SU-DHL-6 (cell line): ENCODE results near the gene PPIF.

Experiments used
- EZH2phosphoT487 ChIP-seq: fragments of 200-600 bp; sonication (generic), shearing (Covaris generic); conservative IDR thresholded peaks from 2 replicates; pipeline ENCODE4 v1.6.1; 2018; ENCODE audit warnings: mild to moderate bottlenecking, antibody characterized with exemption, low read length, moderate library complexity, mixed read lengths
- TF ChIP-seq, protein P1 (sequence below): fragments of 200-600 bp; sonication (generic); IDR thresholded peaks from one replicate; pipeline ENCODE4 v1.5.1; 2017; ENCODE audit warnings: antibody characterized with exemption, mild to moderate bottlenecking, low read length, moderate library complexity; ENCODE audit not compliant: insufficient read depth, poor library complexity, severe bottlenecking

DNA sequence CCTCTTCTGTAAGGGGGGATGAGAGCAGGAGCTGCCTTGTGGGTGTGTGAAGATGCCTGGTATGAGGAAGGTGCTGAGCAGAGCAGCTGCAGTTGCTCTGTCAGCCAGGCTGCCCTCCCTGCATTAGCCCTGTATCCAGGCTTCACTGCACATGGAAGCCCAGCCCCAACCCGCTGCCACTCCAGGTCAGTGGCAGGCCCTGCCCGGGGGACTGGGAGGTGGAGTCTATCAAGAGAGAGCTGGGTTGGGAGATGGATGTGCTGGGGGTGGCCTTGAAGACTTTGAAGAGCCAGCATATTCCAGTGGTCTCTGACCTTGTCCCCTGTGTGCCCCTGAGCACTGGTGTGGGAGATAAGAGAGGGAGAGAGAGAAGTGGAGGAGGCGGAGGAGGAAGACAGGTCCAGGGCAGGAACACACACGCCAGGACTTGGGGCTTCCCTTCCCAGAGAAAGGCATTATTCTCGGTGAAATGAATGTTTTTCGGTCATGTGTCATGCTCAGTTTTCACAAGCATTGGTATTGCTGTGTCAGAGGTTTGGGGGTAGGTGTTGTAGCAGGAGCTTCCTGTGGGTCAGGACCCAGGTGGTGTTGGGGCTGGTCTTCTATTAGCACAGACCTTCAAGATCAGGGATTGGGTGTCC, 2.6 kb downstream of the PPIF start:
- TF ChIP-seq, protein P1, sequence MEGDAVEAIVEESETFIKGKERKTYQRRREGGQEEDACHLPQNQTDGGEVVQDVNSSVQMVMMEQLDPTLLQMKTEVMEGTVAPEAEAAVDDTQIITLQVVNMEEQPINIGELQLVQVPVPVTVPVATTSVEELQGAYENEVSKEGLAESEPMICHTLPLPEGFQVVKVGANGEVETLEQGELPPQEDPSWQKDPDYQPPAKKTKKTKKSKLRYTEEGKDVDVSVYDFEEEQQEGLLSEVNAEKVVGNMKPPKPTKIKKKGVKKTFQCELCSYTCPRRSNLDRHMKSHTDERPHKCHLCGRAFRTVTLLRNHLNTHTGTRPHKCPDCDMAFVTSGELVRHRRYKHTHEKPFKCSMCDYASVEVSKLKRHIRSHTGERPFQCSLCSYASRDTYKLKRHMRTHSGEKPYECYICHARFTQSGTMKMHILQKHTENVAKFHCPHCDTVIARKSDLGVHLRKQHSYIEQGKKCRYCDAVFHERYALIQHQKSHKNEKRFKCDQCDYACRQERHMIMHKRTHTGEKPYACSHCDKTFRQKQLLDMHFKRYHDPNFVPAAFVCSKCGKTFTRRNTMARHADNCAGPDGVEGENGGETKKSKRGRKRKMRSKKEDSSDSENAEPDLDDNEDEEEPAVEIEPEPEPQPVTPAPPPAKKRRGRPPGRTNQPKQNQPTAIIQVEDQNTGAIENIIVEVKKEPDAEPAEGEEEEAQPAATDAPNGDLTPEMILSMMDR = no peak
- no peak for TF ChIP-seq EZH2phosphoT487
